SU-DHL-6 (cell line): ENCODE measurements around the gene PRDM7.

Experiments
- H2AFZ ChIP-seq: fragments of 200-600 bp; sonication (generic); 2 replicates; pipeline ENCODE4 v1.6.1; 2014; ENCODE audit warnings: low read depth, mild to moderate bottlenecking, moderate library complexity, mixed read lengths, antibody characterized with exemption, low read length; ENCODE audit not compliant: severe bottlenecking
- H3F3A ChIP-seq: fragments of 200-600 bp; shearing (Covaris generic); 2 replicates; pipeline ENCODE4 v1.6.0; 2016; ENCODE audit warnings: antibody characterized with exemption, mild to moderate bottlenecking; ENCODE audit not compliant: insufficient read depth
- H3K27ac ChIP-seq: fragments of 200-600 bp; sonication (generic); 2 replicates; pipeline ENCODE4 v1.5.1; 2016; ENCODE audit warnings: low read depth, mild to moderate bottlenecking, low read length, moderate library complexity, mixed read lengths
- H3K27me3 ChIP-seq: fragments of 200-600 bp; sonication (generic), shearing (Covaris generic); 2 replicates; pipeline ENCODE4 v1.6.0; 2014; ENCODE audit warnings: mild to moderate bottlenecking, low read length
- H3K36me3 ChIP-seq: fragments of 200-600 bp; sonication (generic); 2 replicates; pipeline ENCODE4 v1.6.1; 2014; ENCODE audit warnings: mild to moderate bottlenecking, low read length, mixed read lengths
- H3K4me2 ChIP-seq: fragments of 300-600, 200-600 bp; shearing (Covaris generic), sonication (generic); 2 replicates; pipeline ENCODE4 v1.6.0; 2014; ENCODE audit warnings: low read length, low read depth, mild to moderate bottlenecking; ENCODE audit not compliant: poor library complexity, severe bottlenecking
- H3K4me3 ChIP-seq: fragments of 200-600 bp; sonication (generic); 2 replicates; pipeline ENCODE4 v1.5.1; 2014; ENCODE audit warnings: antibody characterized with exemption, low read length, mild to moderate bottlenecking, mixed read lengths; ENCODE audit not compliant: insufficient read depth, poor library complexity, severe bottlenecking
- H3K79me2 ChIP-seq: fragments of 200-600 bp; sonication (generic); 2 replicates; pipeline ENCODE4 v1.6.1; 2014; ENCODE audit warnings: mild to moderate bottlenecking, low read length, moderate library complexity; ENCODE audit not compliant: insufficient read depth
- H3K9ac ChIP-seq: fragments of 200-600 bp; sonication (generic); 2 replicates; pipeline ENCODE4 v1.7.0; 2014; ENCODE audit warnings: mild to moderate bottlenecking, low read length
- H3K9me2 ChIP-seq: fragments of 200-600 bp; sonication (generic); replicated peaks from 2 replicates; pipeline ENCODE4 v1.6.1; 2014; ENCODE audit warnings: low read length; ENCODE audit not compliant: insufficient read depth
- H3K9me3 ChIP-seq: fragments of 200-600 bp; sonication (generic); 2 replicates; pipeline ENCODE4 v1.6.1; 2014; ENCODE audit warnings: low read length, mixed read lengths; ENCODE audit not compliant: insufficient read depth
- H4K20me1 ChIP-seq: fragments of 200-600 bp; sonication (generic); 2 replicates; pipeline ENCODE4 v1.6.1; 2014; ENCODE audit warnings: low read depth, mild to moderate bottlenecking, antibody characterized with exemption, low read length, moderate library complexity, mixed read lengths
- CTCF ChIP-seq: fragments of 200-600 bp; sonication (generic); IDR thresholded peaks from one replicate; pipeline ENCODE4 v1.5.1; 2017; ENCODE audit warnings: antibody characterized with exemption, mild to moderate bottlenecking, low read length, moderate library complexity; ENCODE audit not compliant: insufficient read depth, poor library complexity, severe bottlenecking
- EZH2phosphoT487 ChIP-seq: fragments of 200-600 bp; sonication (generic), shearing (Covaris generic); conservative IDR thresholded peaks from 2 replicates; pipeline ENCODE4 v1.6.1; 2018; ENCODE audit warnings: mild to moderate bottlenecking, antibody characterized with exemption, low read length, moderate library complexity, mixed read lengths

The PRDM7 gene

GRCh38 chr16:90032674-90033331, 44.3 kb downstream of the PRDM7 start:
- Histone ChIP-seq H3K36me3 (no peaks in the 10 kb centered on the region), H3K4me3 (no peak overlapping the region)

GRCh38 chr16:90031931-90032673, 45.0 kb downstream of the PRDM7 start:
- Histone ChIP-seq H3K9me2 (no peaks in the 10 kb centered on the region), H3K4me2 (no peak overlapping the region), H3F3A (no peaks in the 10 kb centered on the region), H3K27ac (no peak overlapping the region), H3K36me3 (no peaks in the 10 kb centered on the region), H3K27me3 (no peaks in the 10 kb centered on the region), H3K79me2 (no peaks in the 10 kb centered on the region), H3K4me3 (no peak overlapping the region), H3K9ac (no peak overlapping the region), H4K20me1 (no peaks in the 10 kb centered on the region), H3K9me3 (no peaks in the 10 kb centered on the region), H2AFZ (no peak overlapping the region)
- TF ChIP-seq CTCF (no peak), EZH2phosphoT487 (no peak)

More at GRCh38 chr16:90032674-90033331, 44.3 kb downstream of the PRDM7 start:
- Histone ChIP-seq H3F3A (no peaks in the 10 kb centered on the region), H3K79me2 (no peaks in the 10 kb centered on the region), H3K27me3 (no peaks in the 10 kb centered on the region), H3K27ac (no peak overlapping the region), H3K9me3 (no peaks in the 10 kb centered on the region), H2AFZ (no peak overlapping the region), H4K20me1 (no peaks in the 10 kb centered on the region), H3K9me2 (no peaks in the 10 kb centered on the region), H3K9ac (no peak overlapping the region), H3K4me2 (no peak overlapping the region)
- TF ChIP-seq EZH2phosphoT487 (no peak), CTCF (no peak)

- no peaks in the 10 kb centered on the region for H4K20me1 ChIP-seq
- no peaks in the 10 kb centered on the region for H3K36me3 ChIP-seq
- no peaks in the 10 kb centered on the region for H3K27me3 ChIP-seq
Observed at GRCh38 chr16:90031186-90031930, 45.8 kb downstream of the PRDM7 start.

More at GRCh38 chr16:90031186-90031930, 45.8 kb downstream of the PRDM7 start:
- Histone ChIP-seq H3K27ac (no peak overlapping the region), H3K4me3 (no peak overlapping the region), H2AFZ (no peak overlapping the region), H3K79me2 (no peaks in the 10 kb centered on the region), H3K9ac (no peak overlapping the region), H3K4me2 (no peak overlapping the region), H3K9me2 (no peaks in the 10 kb centered on the region), H3K9me3 (no peaks in the 10 kb centered on the region), H3F3A (no peaks in the 10 kb centered on the region)
- TF ChIP-seq EZH2phosphoT487 (no peak), CTCF (no peak)
